HG02943 (cell line): ENCODE data around the gene RNF167.
A peak's percentile ranks its signal among the peaks of the same experiment; 100 is the strongest.

ENCODE experiments used
- ATAC-seq: cut with Tn5 transposase; IDR thresholded peaks from one replicate; pipeline ENCODE4 v1.9.1; 2021; ENCODE audit warnings: mild to moderate bottlenecking, low read depth, moderate library complexity; ENCODE audit not compliant: unreplicated experiment

Gene RNF167

GRCh38 chr17:4937553-4937952, 2.5 kb upstream of the RNF167 start:
- ATAC-seq, result no peak

- ATAC-seq, result no peak
Measured at GRCh38 chr17:4938069-4938491, 2.0 kb upstream of the RNF167 start.

- ATAC-seq, result no peak
Measured at GRCh38 chr17:4938688-4939545, 1.2 kb upstream of the RNF167 start.

GRCh38 chr17:4939546-4939795, 597 bp upstream of the RNF167 start:
- peak; percentile 10 for ATAC-seq

GRCh38 chr17:4940555-4941318, 669 bp downstream of the RNF167 start:
- no peak for ATAC-seq

GRCh38 chr17:4941319-4941610, 1.2 kb downstream of the RNF167 start:
- no peak for ATAC-seq

- no peak for ATAC-seq
Measured at GRCh38 chr17:4942760-4943508, 2.9 kb downstream of the RNF167 start.

GRCh38 chr17:4944163-4944553, 4.1 kb downstream of the RNF167 start:
- ATAC-seq, result no peak

- no peak for ATAC-seq
Measured at GRCh38 chr17:4944554-4945175, 4.6 kb downstream of the RNF167 start.

GRCh38 chr17:4945176-4945943, 5.3 kb downstream of the RNF167 start:
- no peak for ATAC-seq

GRCh38 chr17:4945944-4946280, 5.8 kb downstream of the RNF167 start:
- ATAC-seq, result no peak

- ATAC-seq, result no peak
Measured at GRCh38 chr17:4946312-4946976, 6.4 kb downstream of the RNF167 start.

GRCh38 chr17:4947010-4947410, 6.9 kb downstream of the RNF167 start:
- no peak for ATAC-seq

GRCh38 chr17:4947411-4948165, 7.5 kb downstream of the RNF167 start:
- ATAC-seq, result no peak

- no peak for ATAC-seq
Measured at GRCh38 chr17:4948166-4948930, 8.3 kb downstream of the RNF167 start, which contains the start of gene PFN1. Gene PFN1, minus strand, starts transcription at chr17:4948530. Its CDS starts 136 bp downstream, at chr17:4948394.

GRCh38 chr17:4948931-4949320, 8.9 kb downstream of the RNF167 start:
- ATAC-seq, result no peak

GRCh38 chr17:4949321-4950074, 9.4 kb downstream of the RNF167 start:
- ATAC-seq, result no peak
